Neutrophil (primary cell): ENCODE data around the gene BNC2.

Source experiments
- H3K27ac ChIP-seq: fragments of 200-600 bp; sonication (generic); 2 replicates; pipeline ENCODE4 v1.5.1; 2016; ENCODE audit warnings: mild to moderate bottlenecking, moderate library complexity
- H3K27me3 ChIP-seq: fragments of 200-600 bp; sonication (generic); 2 replicates; pipeline ENCODE4 v1.6.0; 2016; ENCODE audit warnings: mild to moderate bottlenecking
- H3K36me3 ChIP-seq: fragments of 200-600 bp; sonication (generic); 2 replicates; pipeline ENCODE4 v1.5.1; 2017
- H3K4me1 ChIP-seq, 2 experiments: fragments of 200-600 bp in 1 of 2; sonication (generic) in 1 of 2; 1 replicate in 1 of 2; 2 replicates in 1 of 2; pipeline versions ENCODE4 v1.5.1 to v1.6.1; 2013 to 2016; ENCODE audit warnings: low read depth in 1 of 2, low read length in 1 of 2, mild to moderate bottlenecking in 1 of 2, moderate library complexity in 1 of 2; ENCODE audit not compliant: control insufficient read depth in 1 of 2, insufficient read depth in 1 of 2
- H3K4me3 ChIP-seq, 2 experiments: fragments of 200-600 bp in 1 of 2; sonication (generic) in 1 of 2; 1 replicate in 1 of 2; 2 replicates in 1 of 2; pipeline ENCODE4 v1.5.1; 2013 to 2016; ENCODE audit warnings: low read depth in 1 of 2, low read length in 1 of 2, mild to moderate bottlenecking in 1 of 2, moderate library complexity in 1 of 2
- H3K9me3 ChIP-seq: fragments of 200-600 bp; sonication (generic); 2 replicates; pipeline ENCODE4 v1.5.1; 2016
- CTCF ChIP-seq: fragments of 200-600 bp; sonication (generic); IDR thresholded peaks from 2 replicates; pipeline ENCODE4 v1.5.1; 2016; ENCODE audit warnings: antibody characterized with exemption

BNC2 gene

GRCh38 chr9:16768816-16769215, 101.7 kb downstream of the BNC2 start:
- Histone ChIP-seq H3K36me3 (no peaks in the 10 kb centered on the region), H3K4me1 (no peaks in the 10 kb centered on the region), H3K27ac (no peak overlapping the region), H3K4me3 (no peak overlapping the region), H3K27me3 (no peaks in the 10 kb centered on the region), H3K9me3 (no peaks in the 10 kb centered on the region)
- no peak for TF ChIP-seq CTCF

- H3K27me3 ChIP-seq = no peaks in the 10 kb centered on the region
- no peaks in the 10 kb centered on the region for H3K4me1 ChIP-seq
- H3K27ac ChIP-seq = no peak overlapping the region
- H3K4me3 ChIP-seq = no peak overlapping the region
- H3K36me3 ChIP-seq = no peaks in the 10 kb centered on the region
- H3K9me3 ChIP-seq = no peaks in the 10 kb centered on the region
- no peak for TF ChIP-seq CTCF
Measured at GRCh38 chr9:16767366-16767765, 103.1 kb downstream of the BNC2 start.

GRCh38 chr9:16763946-16764345, 106.5 kb downstream of the BNC2 start:
- H3K27ac ChIP-seq = no peak overlapping the region
- H3K27me3 ChIP-seq = no peaks in the 10 kb centered on the region
- H3K9me3 ChIP-seq = no peaks in the 10 kb centered on the region
- no peak for TF ChIP-seq CTCF
- H3K4me1 ChIP-seq = no peaks in the 10 kb centered on the region
- H3K4me3 ChIP-seq = no peak overlapping the region
- H3K36me3 ChIP-seq = no peaks in the 10 kb centered on the region

- no peaks in the 10 kb centered on the region for H3K27me3 ChIP-seq
- no peaks in the 10 kb centered on the region for H3K4me1 ChIP-seq
- no peak for TF ChIP-seq CTCF
- no peaks in the 10 kb centered on the region for H3K36me3 ChIP-seq
- no peak overlapping the region for H3K4me3 ChIP-seq
- H3K9me3 ChIP-seq = no peaks in the 10 kb centered on the region
- H3K27ac ChIP-seq = no peak overlapping the region
Measured at GRCh38 chr9:16755467-16756160, 114.9 kb downstream of the BNC2 start.

GRCh38 chr9:16754662-16755061, 115.8 kb downstream of the BNC2 start:
- Histone ChIP-seq H3K4me3 (no peak overlapping the region), H3K4me1 (no peaks in the 10 kb centered on the region), H3K27ac (no peak overlapping the region), H3K27me3 (no peaks in the 10 kb centered on the region), H3K9me3 (no peaks in the 10 kb centered on the region), H3K36me3 (no peaks in the 10 kb centered on the region)
- TF ChIP-seq CTCF = no peak
